Gastrocnemius medialis (tissue), 4 donors: ENCODE results near the gene ADAP1.

ENCODE experiments used
- POLR2A ChIP-seq, 2 donors: fragments of 450-650 bp; IDR thresholded peaks; one replicate each; pipeline ENCODE4 v1.6.1; 2017; ENCODE audit warnings: antibody characterized with exemption in 2 of 2, mild to moderate bottlenecking in 2 of 2, moderate library complexity in 2 of 2
- TF ChIP-seq, protein P1 (sequence below), 5 experiments: fragments of 450-650 bp in 3 of 5; fragments of 200-600 bp in 2 of 5; sonication (generic) in 2 of 5; IDR thresholded peaks in 4 of 5; conservative IDR thresholded peaks in 1 of 5; 1 replicate in 4 of 5; 2 replicates in 1 of 5; pipeline ENCODE4 v1.5.1; 2016 to 2019; ENCODE audit warnings: antibody characterized with exemption in 5 of 5, mild to moderate bottlenecking in 3 of 5, moderate library complexity in 3 of 5

DNA sequence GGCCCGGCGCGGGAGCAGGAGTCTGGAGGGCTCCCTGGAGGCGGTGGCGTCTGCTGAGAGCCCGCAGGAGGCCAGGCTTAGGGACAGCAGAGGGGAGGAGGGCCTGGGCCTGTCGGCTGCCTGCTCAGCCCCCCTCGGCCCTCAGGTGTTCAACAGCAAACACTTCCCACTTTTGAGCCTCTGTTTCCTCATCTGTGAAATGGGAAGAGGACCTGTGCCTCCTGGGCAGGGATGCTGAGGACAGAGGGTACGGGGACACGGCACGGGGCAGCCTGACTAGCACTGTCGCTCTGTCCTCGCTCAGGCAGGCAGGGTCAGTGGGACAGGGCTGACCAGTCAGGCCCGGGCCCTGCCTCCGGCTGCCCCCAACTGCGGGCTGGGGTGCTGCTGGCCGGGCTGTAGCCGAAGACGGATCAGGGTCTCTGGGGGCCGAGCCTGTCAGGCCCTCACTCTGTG is 29.2 kb upstream of the ADAP1 start:
- TF ChIP-seq POLR2A (IDR thresholded peaks at IDR 0.05) = no peak
- TF ChIP-seq, protein P1, sequence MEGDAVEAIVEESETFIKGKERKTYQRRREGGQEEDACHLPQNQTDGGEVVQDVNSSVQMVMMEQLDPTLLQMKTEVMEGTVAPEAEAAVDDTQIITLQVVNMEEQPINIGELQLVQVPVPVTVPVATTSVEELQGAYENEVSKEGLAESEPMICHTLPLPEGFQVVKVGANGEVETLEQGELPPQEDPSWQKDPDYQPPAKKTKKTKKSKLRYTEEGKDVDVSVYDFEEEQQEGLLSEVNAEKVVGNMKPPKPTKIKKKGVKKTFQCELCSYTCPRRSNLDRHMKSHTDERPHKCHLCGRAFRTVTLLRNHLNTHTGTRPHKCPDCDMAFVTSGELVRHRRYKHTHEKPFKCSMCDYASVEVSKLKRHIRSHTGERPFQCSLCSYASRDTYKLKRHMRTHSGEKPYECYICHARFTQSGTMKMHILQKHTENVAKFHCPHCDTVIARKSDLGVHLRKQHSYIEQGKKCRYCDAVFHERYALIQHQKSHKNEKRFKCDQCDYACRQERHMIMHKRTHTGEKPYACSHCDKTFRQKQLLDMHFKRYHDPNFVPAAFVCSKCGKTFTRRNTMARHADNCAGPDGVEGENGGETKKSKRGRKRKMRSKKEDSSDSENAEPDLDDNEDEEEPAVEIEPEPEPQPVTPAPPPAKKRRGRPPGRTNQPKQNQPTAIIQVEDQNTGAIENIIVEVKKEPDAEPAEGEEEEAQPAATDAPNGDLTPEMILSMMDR (IDR thresholded peaks at IDR 0.05 in 4 of 5, conservative IDR thresholded peaks at IDR 0.05 in 1 of 5) = no peak
